H9 (cell line): ENCODE data around the gene HPD. TPM values are rescaled to one million over a fixed set of nuclear protein-coding genes. Genes with fewer than 3 reads are reported as not detected.

ENCODE experiments used
- DNase-seq: peaks from one replicate; pipeline ENCODE4 v3.0.0-alpha.2; 2017
- H2AFZ ChIP-seq: one replicate; pipeline ENCODE4 v1.6.1; 2013; ENCODE audit warnings: mild to moderate bottlenecking, low read length, control low read depth, moderate library complexity
- H2AK5ac ChIP-seq: 2 replicates; pipeline ENCODE4 v1.6.1; 2013; ENCODE audit warnings: low read length, control low read depth, mixed read lengths; ENCODE audit not compliant: insufficient read length
- H2BK120ac ChIP-seq: one replicate; pipeline ENCODE4 v1.6.1; 2013; ENCODE audit warnings: low read depth, mild to moderate bottlenecking, low read length, control low read depth, inconsistent platforms; ENCODE audit not compliant: poor library complexity, severe bottlenecking
- H2BK12ac ChIP-seq: 2 replicates; pipeline ENCODE4 v1.6.1; 2013; ENCODE audit warnings: low read length, control low read depth, mixed read lengths, low read depth; ENCODE audit not compliant: insufficient read length
- H2BK15ac ChIP-seq: 2 replicates; pipeline ENCODE4 v1.6.1; 2013; ENCODE audit warnings: low read depth, low read length, control low read depth
- H2BK20ac ChIP-seq: one replicate; pipeline ENCODE4 v1.6.1; 2013; ENCODE audit warnings: low read depth, mild to moderate bottlenecking, low read length, control low read depth, inconsistent platforms; ENCODE audit not compliant: poor library complexity, severe bottlenecking
- H2BK5ac ChIP-seq: 2 replicates; pipeline ENCODE4 v1.6.1; 2013; ENCODE audit warnings: low read length, control low read depth, mixed read lengths; ENCODE audit not compliant: insufficient read length
- H3K14ac ChIP-seq: 2 replicates; pipeline ENCODE4 v1.6.1; 2013; ENCODE audit warnings: low read length, control low read depth; ENCODE audit not compliant: insufficient read depth
- H3K18ac ChIP-seq: 2 replicates; pipeline ENCODE4 v1.6.1; 2013; ENCODE audit warnings: low read depth, mild to moderate bottlenecking, mixed read lengths, low read length, control low read depth; ENCODE audit not compliant: insufficient read length
- H3K23ac ChIP-seq: 2 replicates; pipeline ENCODE4 v1.6.1; 2013; ENCODE audit warnings: low read length, control low read depth, mixed read lengths, low read depth; ENCODE audit not compliant: insufficient read length
- H3K23me2 ChIP-seq: 2 replicates; pipeline ENCODE4 v1.6.1; 2013; ENCODE audit warnings: low read depth, mild to moderate bottlenecking, mixed read lengths, low read length, control low read depth; ENCODE audit not compliant: insufficient read length, poor library complexity, severe bottlenecking
- H3K27ac ChIP-seq: 2 replicates; pipeline ENCODE4 v1.5.1; 2013; ENCODE audit warnings: low read length, control low read depth, mixed read lengths, low read depth; ENCODE audit not compliant: insufficient read length
- H3K27me3 ChIP-seq: 2 replicates; pipeline ENCODE4 v1.6.1; 2013; ENCODE audit warnings: low read length, control low read depth, inconsistent platforms; ENCODE audit not compliant: insufficient read depth
- H3K4ac ChIP-seq: 2 replicates; pipeline ENCODE4 v1.6.1; 2013; ENCODE audit warnings: low read depth, mild to moderate bottlenecking, control low read depth, inconsistent platforms, low read length, moderate library complexity
- H3K4me1 ChIP-seq: 2 replicates; pipeline ENCODE4 v1.6.1; 2013; ENCODE audit warnings: low read length, control low read depth, inconsistent platforms; ENCODE audit not compliant: insufficient read depth
- H3K4me2 ChIP-seq: 2 replicates; pipeline ENCODE4 v1.6.1; 2013; ENCODE audit warnings: low read length, control low read depth, mixed read lengths; ENCODE audit not compliant: insufficient read length, insufficient read depth
- H3K56ac ChIP-seq: 2 replicates; pipeline ENCODE4 v1.6.1; 2013; ENCODE audit warnings: low read depth, mild to moderate bottlenecking, mixed read lengths, low read length, control low read depth; ENCODE audit not compliant: insufficient read length
- H3K79me1 ChIP-seq: 2 replicates; pipeline ENCODE4 v1.6.1; 2013; ENCODE audit warnings: low read depth, mild to moderate bottlenecking, moderate library complexity, low read length, control low read depth, inconsistent platforms; ENCODE audit not compliant: insufficient read depth, poor library complexity, severe bottlenecking
- H3K79me2 ChIP-seq: 2 replicates; pipeline ENCODE4 v1.6.1; 2013; ENCODE audit warnings: low read length, control low read depth, inconsistent platforms; ENCODE audit not compliant: insufficient read depth
- H3K9ac ChIP-seq: 2 replicates; pipeline ENCODE4 v1.6.1; 2013; ENCODE audit warnings: low read length, control low read depth, mixed read lengths; ENCODE audit not compliant: insufficient read length; ENCODE audit errors: extremely low read depth
- H3K9me3 ChIP-seq: one replicate; pipeline ENCODE4 v1.6.1; 2013; ENCODE audit warnings: low read depth, low read length, inconsistent platforms; ENCODE audit not compliant: control insufficient read depth
- H3T11ph ChIP-seq: one replicate; pipeline ENCODE4 v1.6.1; 2013; ENCODE audit warnings: mild to moderate bottlenecking, low read length, control low read depth, inconsistent platforms
- H4K20me1 ChIP-seq: one replicate; pipeline ENCODE4 v1.6.1; 2013; ENCODE audit not compliant: control insufficient read depth, insufficient read length, insufficient read depth
- H4K5ac ChIP-seq: 2 replicates; pipeline ENCODE4 v1.6.1; 2013; ENCODE audit warnings: low read depth, mild to moderate bottlenecking, mixed read lengths, low read length, control low read depth; ENCODE audit not compliant: insufficient read length
- H4K8ac ChIP-seq: replicated peaks from 2 replicates; pipeline ENCODE4 v1.6.1; 2013; ENCODE audit warnings: low read length, control low read depth, mixed read lengths, low read depth; ENCODE audit not compliant: insufficient read length
- H4K91ac ChIP-seq: 2 replicates; pipeline ENCODE4 v1.6.1; 2013; ENCODE audit warnings: low read depth, mild to moderate bottlenecking, moderate library complexity, mixed read lengths, low read length, control low read depth; ENCODE audit not compliant: insufficient read length
- H3K27ac Mint-ChIP-seq, 3 experiments: 2 replicates in 2 of 3; 3 replicates in 1 of 3; pipeline ENCODE4 v1.8.0; 2020 to 2021; ENCODE audit warnings: mixed read lengths in 3 of 3, mild to moderate bottlenecking in 1 of 3, moderate library complexity in 1 of 3
- H3K27me3 Mint-ChIP-seq: 2 replicates; pipeline ENCODE4 v1.8.0; 2021; ENCODE audit warnings: low read depth, mild to moderate bottlenecking, moderate library complexity, mixed read lengths
- H3K36me3 Mint-ChIP-seq, 3 experiments: 2 replicates in 2 of 3; 3 replicates in 1 of 3; pipeline ENCODE4 v1.8.0; 2020 to 2021; ENCODE audit warnings: low read depth in 3 of 3, mixed read lengths in 3 of 3; ENCODE audit not compliant: insufficient read depth in 1 of 3
- H3K4me1 Mint-ChIP-seq, 2 experiments: 2 replicates each; pipeline ENCODE4 v1.8.0; 2020; ENCODE audit warnings: mixed read lengths in 2 of 2
- H3K4me3 Mint-ChIP-seq, 2 experiments: 2 replicates in 1 of 2; 3 replicates in 1 of 2; pipeline ENCODE4 v1.8.0; 2020 to 2021; ENCODE audit warnings: mild to moderate bottlenecking in 2 of 2, mixed read lengths in 2 of 2, moderate library complexity in 1 of 2
- H3K9me3 Mint-ChIP-seq, 2 experiments: 2 replicates in 1 of 2; 3 replicates in 1 of 2; pipeline ENCODE4 v1.8.0; 2020; ENCODE audit warnings: mild to moderate bottlenecking in 2 of 2, mixed read lengths in 2 of 2, moderate library complexity in 1 of 2
- CTCF ChIP-seq: fragments of 200-600 bp; sonication (generic); conservative IDR thresholded peaks from 3 replicates; pipeline ENCODE4 v1.8.0; 2021; ENCODE audit warnings: antibody characterized with exemption, mild to moderate bottlenecking
- WGBS: extraction: QIAGEN DNeasy Blood & Tissue Kit; methylation state at CpG from one replicate; pipeline ENCODE4 v1.1.7; 2013; ENCODE audit warnings: missing lambda C conversion rate, low lambda C conversion rate, mixed read lengths; ENCODE audit not compliant: insufficient read length; ENCODE audit errors: extremely low coverage; 5-methylcytosine and 5-hydroxymethylcytosine counted together
- total RNA-seq: library from RNA; stranded (reverse); gene quantifications from 2 replicates; pipeline ENCODE4 v1.2.1, GENCODE V29; 2021

Gene HPD
- total RNA-seq, 1 experiment from 2014 or later = not detected

- peak overlapping the region in 1 of 3 experiments; percentile 85; a peak in 5 of 7 replicates for H3K27ac Mint-ChIP-seq
- no peak overlapping the region for H4K5ac ChIP-seq
- no peaks in the 10 kb centered on the region for H3K9me3 ChIP-seq
- no peak overlapping the region for H2BK20ac ChIP-seq
- no peak overlapping the region for H4K91ac ChIP-seq
- H3K36me3 Mint-ChIP-seq = peaks cover 20 to 73% (median 55%) of the 10 kb centered on the region in 3 experiments
- H3K4me2 ChIP-seq = no peak overlapping the region
- H3K4me3 Mint-ChIP-seq = no peak overlapping the region
- no peak overlapping the region for H3K14ac ChIP-seq
- H2BK12ac ChIP-seq = no peak overlapping the region
- no peak overlapping the region for H3K56ac ChIP-seq
- H2BK15ac ChIP-seq = no peak overlapping the region
- H2AK5ac ChIP-seq = no peak overlapping the region
- H3K9ac ChIP-seq = no peak overlapping the region
- H2AFZ ChIP-seq = no peak overlapping the region
- no peaks in the 10 kb centered on the region for H3K4me1 ChIP-seq
- WGBS = no CpG with 5 or more reads among the region's 22 CpGs
- no peak for DNase-seq
- H3K4me1 Mint-ChIP-seq = no peaks in the 10 kb centered on the region
- no peak overlapping the region for H2BK120ac ChIP-seq
- H3K79me2 ChIP-seq = no peaks in the 10 kb centered on the region
- H2BK5ac ChIP-seq = no peak overlapping the region
- no peak overlapping the region for H3K4ac ChIP-seq
- no peaks in the 10 kb centered on the region for H3K27me3 ChIP-seq
- TF ChIP-seq CTCF = no peak
- H3K9me3 Mint-ChIP-seq = no peaks in the 10 kb centered on the region
- no peaks in the 10 kb centered on the region for H4K20me1 ChIP-seq
- H3K27ac ChIP-seq = no peak overlapping the region
- no peak overlapping the region for H4K8ac ChIP-seq
- no peak overlapping the region for H3T11ph ChIP-seq
- no peak overlapping the region for H3K18ac ChIP-seq
- no peaks in the 10 kb centered on the region for H3K27me3 Mint-ChIP-seq
- no peaks in the 10 kb centered on the region for H3K23me2 ChIP-seq
- H3K79me1 ChIP-seq = no peaks in the 10 kb centered on the region
- no peak overlapping the region for H3K23ac ChIP-seq
These were observed 39.3 kb downstream of the HPD start for GRCh38 chr12:121819212-121819949.
